PC-3 (cell line): ENCODE results near the gene LRRC59. TPM values are rescaled to one million over a fixed set of nuclear protein-coding genes. Genes with fewer than 3 reads are reported as not detected.

ENCODE experiments used
- ATAC-seq: fragments of 200-7000 bp; cut with Tn5 transposase; 2 replicates; pipeline ENCODE4 v1.9.1; 2020; ENCODE audit warnings: mild to moderate bottlenecking, moderate library complexity
- BruUV-seq: library from RNA; stranded (reverse); fragments of 400-500 nt; replicated peaks from 2 replicates; lab custom pipeline; 2021; lab: Mats Ljungman, UMichigan
- CTCF ChIA-PET: fragments of 300-600 bp; sonication (Branson Sonifier 250); formaldehyde crosslinking; loops from one replicate; lab custom pipeline; 2022; ENCODE audit warnings: antibody characterized with exemption; lab: Charles Lee
- POLR2A ChIA-PET: fragments of 300-600 bp; sonication (Branson Sonifier 250); formaldehyde crosslinking; loops from one replicate; lab custom pipeline; 2022; ENCODE audit warnings: antibody characterized with exemption; ENCODE audit not compliant: unreplicated experiment; lab: Charles Lee
- DNase-seq: peaks from one replicate; pipeline ENCODE4 v3.0.0-alpha.2; 2015
- H2AFZ ChIP-seq: fragments of 300-600 bp; sonication (generic); 2 replicates; pipeline ENCODE4 v1.6.0; 2016; ENCODE audit warnings: antibody characterized with exemption, low read length
- H3F3A ChIP-seq: fragments of 300-600 bp; sonication (generic); one replicate; pipeline ENCODE4 v1.6.0; 2017; ENCODE audit warnings: antibody characterized with exemption, low read length, control low read depth, mild to moderate bottlenecking; ENCODE audit not compliant: unreplicated experiment
- H3K27ac ChIP-seq: fragments of 300-600 bp; sonication (generic); 2 replicates; pipeline ENCODE4 v1.5.1; 2016; ENCODE audit warnings: mild to moderate bottlenecking, low read length
- H3K27me3 ChIP-seq: fragments of 300-600 bp; sonication (generic); 2 replicates; pipeline ENCODE4 v1.6.1; 2016; ENCODE audit warnings: low read length, mixed read lengths
- H3K36me3 ChIP-seq: fragments of 300-600 bp; sonication (generic); 2 replicates; pipeline ENCODE4 v1.6.1; 2016; ENCODE audit warnings: low read depth, mixed run types, low read length, mixed read lengths
- H3K4me1 ChIP-seq: fragments of 300-600 bp; sonication (generic); 2 replicates; pipeline ENCODE4 v1.5.1; 2016; ENCODE audit warnings: low read length; ENCODE audit not compliant: insufficient read depth
- H3K4me2 ChIP-seq: fragments of 300-600 bp; sonication (generic); 2 replicates; pipeline ENCODE4 v1.6.0; 2016; ENCODE audit warnings: low read length
- H3K4me3 ChIP-seq: fragments of 300-600 bp; sonication (generic); 2 replicates; pipeline ENCODE4 v1.5.1; 2016; ENCODE audit warnings: mild to moderate bottlenecking, low read length, mixed read lengths
- H3K79me2 ChIP-seq: fragments of 300-600 bp; sonication (generic); 2 replicates; pipeline ENCODE4 v1.6.1; 2017; ENCODE audit warnings: low read length, mixed read lengths
- H3K9ac ChIP-seq: fragments of 300-600 bp; sonication (generic); 2 replicates; pipeline ENCODE4 v1.6.0; 2016; ENCODE audit warnings: mild to moderate bottlenecking, low read length
- H3K9me2 ChIP-seq: fragments of 300-600 bp; sonication (generic); replicated peaks from 2 replicates; pipeline ENCODE4 v1.6.1; 2016; ENCODE audit warnings: mixed run types, low read length, mixed read lengths
- H3K9me3 ChIP-seq: fragments of 300-600 bp; sonication (generic); 2 replicates; pipeline ENCODE4 v1.6.1; 2016; ENCODE audit warnings: low read length, mixed read lengths
- H4K20me1 ChIP-seq: fragments of 300-600 bp; sonication (generic); 2 replicates; pipeline ENCODE4 v1.6.1; 2016; ENCODE audit warnings: low read length, mixed read lengths
- CTCF ChIP-seq: fragments of 300-600 bp; sonication (generic); conservative IDR thresholded peaks from 2 replicates; pipeline ENCODE4 v1.5.1; 2017; ENCODE audit warnings: antibody characterized with exemption, low read depth, mild to moderate bottlenecking, low read length
- EZH2 ChIP-seq: fragments of 300-600 bp; sonication (generic); IDR thresholded peaks from one replicate; pipeline ENCODE4 v1.6.1; 2017; ENCODE audit warnings: antibody characterized with exemption, mild to moderate bottlenecking, low read length; ENCODE audit not compliant: unreplicated experiment
- EZH2phosphoT487 ChIP-seq: fragments of 300-600 bp; sonication (generic); IDR thresholded peaks from 2 replicates; pipeline ENCODE4 v1.6.1; 2018; ENCODE audit warnings: mild to moderate bottlenecking, antibody characterized with exemption, low read length, borderline replicate concordance
- intact Hi-C: fragments of 100-400 bp; cut with micrococcal nuclease; formaldehyde crosslinking; loops from 2 replicates; pipeline ENCODE4 v1.9.0; 2023
- total RNA-seq: library from RNA; depleted of rRNA; stranded (reverse); fragments of >200 nt; gene quantifications from 2 replicates; pipeline ENCODE4 v1.2.3, GENCODE V29; 2014

The LRRC59 gene
- total RNA-seq, 1 experiment from 2014 or later, result 324 TPM

GRCh38 chr17:50389534-50389933 lies 7.8 kb downstream of the LRRC59 start:
- Histone ChIP-seq H2AFZ (no peak overlapping the region), H3K79me2 (peaks cover 55% of the 10 kb centered on the region), H3K27ac (no peak overlapping the region), H4K20me1 (peaks cover 37% of the 10 kb centered on the region), H3K9me3 (no peaks in the 10 kb centered on the region), H3K27me3 (no peaks in the 10 kb centered on the region), H3K4me2 (no peak overlapping the region), H3K4me3 (no peak overlapping the region), H3K9ac (no peak overlapping the region), H3F3A (peaks cover 20% of the 10 kb centered on the region), H3K9me2 (no peaks in the 10 kb centered on the region), H3K4me1 (peaks cover 40% of the 10 kb centered on the region), H3K36me3 (peaks cover 92% of the 10 kb centered on the region)
- no peak for DNase-seq
- no peak for TF ChIP-seq EZH2
- TF ChIP-seq EZH2phosphoT487, result no peak
- no peak for TF ChIP-seq CTCF
- no TSS peak for BruUV-seq
- CTCF ChIA-PET, result no interaction called here
- POLR2A ChIA-PET, result no interaction called here
- intact Hi-C loops, result no loop called here
- ATAC-seq, result no peak

GRCh38 chr17:50388728-50389127 lies 8.6 kb downstream of the LRRC59 start:
- no peak overlapping the region for H3K27ac ChIP-seq
- H3F3A ChIP-seq, result peaks cover 19% of the 10 kb centered on the region
- BruUV-seq, result no TSS peak
- H3K4me1 ChIP-seq, result peaks cover 32% of the 10 kb centered on the region
- ATAC-seq (no peak), DNase-seq (no peak)
- POLR2A ChIA-PET, result no interaction called here
- peaks cover 90% of the 10 kb centered on the region for H3K36me3 ChIP-seq
- CTCF ChIA-PET, result no interaction called here
- intact Hi-C loops, result no loop called here
- no peak overlapping the region for H3K4me2 ChIP-seq
- no peaks in the 10 kb centered on the region for H3K9me3 ChIP-seq
- H3K9ac ChIP-seq, result no peak overlapping the region
- H3K9me2 ChIP-seq, result no peaks in the 10 kb centered on the region
- H2AFZ ChIP-seq, result no peak overlapping the region
- H3K4me3 ChIP-seq, result no peak overlapping the region
- H3K27me3 ChIP-seq, result no peaks in the 10 kb centered on the region
- peaks cover 29% of the 10 kb centered on the region for H4K20me1 ChIP-seq
- TF ChIP-seq EZH2phosphoT487 (no peak), CTCF (no peak), EZH2 (no peak)
- peaks cover 47% of the 10 kb centered on the region for H3K79me2 ChIP-seq

- H4K20me1 ChIP-seq, result peaks cover 15% of the 10 kb centered on the region
- no TSS peak for BruUV-seq
- ATAC-seq, result no peak
Observed at GRCh38 chr17:50386510-50386909, 10.8 kb downstream of the LRRC59 start.

More at GRCh38 chr17:50386510-50386909, 10.8 kb downstream of the LRRC59 start:
- Histone ChIP-seq H3K9ac (no peak overlapping the region), H3K4me2 (no peak overlapping the region), H3F3A (peaks cover 4% of the 10 kb centered on the region), H3K4me1 (peaks cover 11% of the 10 kb centered on the region), H3K36me3 (peaks cover 94% of the 10 kb centered on the region), H3K27ac (no peak overlapping the region), H3K9me2 (no peaks in the 10 kb centered on the region), H3K27me3 (no peaks in the 10 kb centered on the region), H3K79me2 (peaks cover 37% of the 10 kb centered on the region), H3K4me3 (no peak overlapping the region), H3K9me3 (no peaks in the 10 kb centered on the region), H2AFZ (no peak overlapping the region)
- intact Hi-C loops, result no loop called here
- POLR2A ChIA-PET, result no interaction called here
- TF ChIP-seq CTCF (no peak), EZH2phosphoT487 (no peak), EZH2 (no peak)
- DNase-seq, result no peak
- CTCF ChIA-PET, result no interaction called here
